Endothelial cell of umbilical vein (primary cell): ENCODE data around the gene PEX10. TPM values are rescaled to one million over a fixed set of nuclear protein-coding genes. Genes with fewer than 3 reads are reported as not detected.

Source experiments
- BruUV-seq: library from RNA; stranded (reverse); fragments of 400-500 nt; replicated peaks from 2 replicates; lab custom pipeline; 2021; lab: Mats Ljungman, UMichigan
- CTCF ChIA-PET: fragments of 300-600, 350-600 bp; sonication (Branson Sonifier 250); formaldehyde crosslinking; loops from one replicate; lab custom pipeline; 2021; ENCODE audit warnings: antibody characterized with exemption, inconsistent platforms; lab: Charles Lee
- POLR2A ChIA-PET: fragments of 300-600, 350-600 bp; sonication (Branson Sonifier 250); formaldehyde crosslinking; loops from one replicate; lab custom pipeline; 2021; ENCODE audit warnings: antibody characterized with exemption, inconsistent platforms; lab: Charles Lee
- DNase-seq: peaks from one replicate; pipeline ENCODE4 v3.0.0-alpha.2; 2011; ENCODE audit warnings: low read depth, low spot score
- FAIRE-seq: peaks from 2 replicates; lab custom pipeline; 2011; peaks lifted over from hg19 to GRCh38; lab: Jason Lieb, UNC
- H2AFZ ChIP-seq: 2 replicates; pipeline ENCODE4 v1.6.0; 2012; ENCODE audit warnings: low read depth, low read length, control low read depth, inconsistent platforms
- H3K27ac ChIP-seq: 2 replicates; pipeline ENCODE4 v1.5.1; 2011; ENCODE audit warnings: low read depth, mild to moderate bottlenecking, control low read depth, low read length, moderate library complexity; ENCODE audit not compliant: insufficient read depth
- H3K27me3 ChIP-seq, 2 experiments: 2 replicates each; pipeline versions ENCODE4 v1.6.0 to v1.6.1; 2011; ENCODE audit warnings: low read length in 2 of 2, mixed read lengths in 1 of 2; ENCODE audit not compliant: control insufficient read depth in 2 of 2, insufficient read depth in 2 of 2
- H3K36me3 ChIP-seq, 2 experiments: 2 replicates in 1 of 2; 3 replicates in 1 of 2; pipeline ENCODE4 v1.5.1; 2011; ENCODE audit warnings: low read length in 2 of 2, mild to moderate bottlenecking in 1 of 2, moderate library complexity in 1 of 2; ENCODE audit not compliant: control insufficient read depth in 2 of 2, insufficient read depth in 2 of 2; ENCODE audit errors: extremely low read depth in 1 of 2
- H3K4me1 ChIP-seq: 3 replicates; pipeline ENCODE4 v1.5.1; 2011; ENCODE audit warnings: mild to moderate bottlenecking, low read length; ENCODE audit not compliant: control insufficient read depth, insufficient read depth; ENCODE audit errors: extremely low read depth
- H3K4me2 ChIP-seq: 2 replicates; pipeline ENCODE4 v1.6.1; 2011; ENCODE audit warnings: low read length, control low read depth, mixed read lengths; ENCODE audit not compliant: insufficient read depth
- H3K4me3 ChIP-seq, 3 experiments: fragments of 200-600 bp in 1 of 3; sonication (generic), shearing (Covaris generic) in 1 of 3; replicated peaks in 1 of 3; 2 replicates each; pipeline ENCODE4 v1.5.1; 2011 to 2016; ENCODE audit warnings: control low read depth in 3 of 3, low read length in 3 of 3, mild to moderate bottlenecking in 2 of 3, inconsistent platforms in 1 of 3, low read depth in 1 of 3, moderate library complexity in 1 of 3; ENCODE audit not compliant: insufficient read depth in 1 of 3
- H3K79me2 ChIP-seq: 2 replicates; pipeline ENCODE4 v1.6.0; 2012; ENCODE audit warnings: low read length, inconsistent platforms; ENCODE audit not compliant: control insufficient read depth, insufficient read depth
- H3K9ac ChIP-seq: replicated peaks from 2 replicates; pipeline ENCODE3; 2011; ENCODE audit warnings: low read length, control low read depth; ENCODE audit not compliant: insufficient read depth; ENCODE audit errors: extremely low read depth
- H3K9me1 ChIP-seq: replicated peaks from 3 replicates; pipeline ENCODE4 v1.6.0; 2011; ENCODE audit warnings: mild to moderate bottlenecking, low read length; ENCODE audit not compliant: control insufficient read depth, insufficient read depth; ENCODE audit errors: extremely low read depth
- H3K9me3 ChIP-seq: replicated peaks from 2 replicates; pipeline ENCODE4 v1.5.1; 2012; ENCODE audit warnings: low read length, inconsistent platforms; ENCODE audit not compliant: control insufficient read depth, insufficient read depth
- H4K20me1 ChIP-seq: replicated peaks from 2 replicates; pipeline ENCODE3; 2011; ENCODE audit warnings: mild to moderate bottlenecking, low read length; ENCODE audit not compliant: control insufficient read depth, insufficient read depth; ENCODE audit errors: extremely low read depth
- CTCF ChIP-seq, 2 donors: IDR thresholded peaks; 1 replicate in 1 of 2; 2 replicates in 1 of 2; pipeline ENCODE4 v1.5.1; 2011; ENCODE audit warnings: low read length in 2 of 2, mild to moderate bottlenecking in 2 of 2, moderate library complexity in 2 of 2, control low read depth in 1 of 2, inconsistent platforms in 1 of 2, low read depth in 1 of 2; ENCODE audit not compliant: insufficient read depth in 1 of 2; ENCODE audit errors: extremely low read depth in 1 of 2
- EZH2 ChIP-seq: IDR thresholded peaks from 2 replicates; pipeline ENCODE4 v1.6.1; 2012; ENCODE audit warnings: borderline replicate concordance, low read depth, mild to moderate bottlenecking, moderate library complexity, low read length, inconsistent platforms; ENCODE audit not compliant: severe bottlenecking
- FOS ChIP-seq: IDR thresholded peaks from 2 replicates; pipeline ENCODE4 v1.6.1; 2011; ENCODE audit warnings: mild to moderate bottlenecking, low read length, moderate library complexity, borderline replicate concordance; ENCODE audit not compliant: insufficient read depth
- GATA2 ChIP-seq: IDR thresholded peaks from 2 replicates; pipeline ENCODE4 v1.7.0; 2011; ENCODE audit warnings: low read depth, mild to moderate bottlenecking, moderate library complexity, mixed read lengths, low read length; ENCODE audit not compliant: insufficient read length, insufficient read depth
- JUN ChIP-seq: IDR thresholded peaks from 2 replicates; pipeline ENCODE4 v1.6.1; 2011; ENCODE audit warnings: borderline replicate concordance, low read depth; ENCODE audit not compliant: insufficient read length, insufficient read depth
- MAX ChIP-seq: IDR thresholded peaks from 2 replicates; pipeline ENCODE4 v1.6.1; 2011; ENCODE audit not compliant: insufficient read depth, insufficient read length
- MYC ChIP-seq: IDR thresholded peaks from one replicate; pipeline ENCODE4 v1.6.1; 2011; ENCODE audit warnings: mild to moderate bottlenecking, low read depth, low read length
- POLR2A ChIP-seq: IDR thresholded peaks from 2 replicates; pipeline ENCODE4 v1.6.1; 2012; ENCODE audit warnings: low read depth, mild to moderate bottlenecking, control low read depth, low read length
- POLR2AphosphoS5 ChIP-seq: IDR thresholded peaks from 2 replicates; pipeline ENCODE4 v1.6.1; 2012; ENCODE audit warnings: low read depth, mild to moderate bottlenecking, control low read depth, low read length, moderate library complexity; ENCODE audit not compliant: insufficient read depth
- dilution Hi-C: fragments of 300-500 bp; cut with MboI; formaldehyde crosslinking; loops from one replicate; pipeline ENCODE4 v1.15.0; 2019; ENCODE audit warnings: low sequenced_read_pairs; ENCODE audit not compliant: extremely low pct_ligation_motif_present
- intact Hi-C: fragments of 100-400 bp; cut with micrococcal nuclease; formaldehyde crosslinking; loops from one replicate; pipeline ENCODE4 v1.10.0; 2022
- polyA plus RNA-seq, 4 experiments: library from polyadenylated mRNA; depleted of rRNA in 3 of 4; stranded (reverse) in 3 of 4; unstranded in 1 of 4; fragments of >200 nt; gene quantifications; 2 replicates each; pipeline versions ENCODE4 v1.2.1 to v1.2.3, GENCODE V29; 2011 to 2012; ENCODE audit warnings: missing spikeins in 1 of 4
- total RNA-seq: library from RNA; stranded (reverse); gene quantifications from 2 replicates; pipeline ENCODE4 v1.2.3, GENCODE V29; 2021

PEX10 gene
- total and polyA plus RNA-seq, 2 donors (not counting 3 experiments of a cell fraction or from before 2014, with no cell fraction given), result 25.1 to 26.7 TPM

- Histone ChIP-seq H2AFZ (no peak overlapping the region), H3K9me1 (no peaks in the 10 kb centered on the region), H3K4me1 (no peaks in the 10 kb centered on the region), H3K9ac (no peak overlapping the region), H4K20me1 (no peaks in the 10 kb centered on the region), H3K27me3 (no peaks in the 10 kb centered on the region), H3K9me3 (no peaks in the 10 kb centered on the region), H3K36me3 (no peaks in the 10 kb centered on the region), H3K79me2 (no peaks in the 10 kb centered on the region), H3K4me3 (no peak overlapping the region), H3K27ac (no peak overlapping the region), H3K4me2 (no peak overlapping the region)
- no peak for FAIRE-seq
- no TSS peak for BruUV-seq
- ChIA-PET CTCF (no interaction called here), POLR2A (no interaction called here)
- intact Hi-C loops, result no loop called here
- TF ChIP-seq CTCF (IDR thresholded peaks at IDR 0.05; ENCODE audit: extremely low read depth in 1 of 2, insufficient read depth in 1 of 2, low read depth in 1 of 2, low read length in 2 of 2), result no peak
- TF ChIP-seq JUN, result no peak
- TF ChIP-seq MYC, result no peak
- no peak for TF ChIP-seq POLR2AphosphoS5
- TF ChIP-seq MAX, result no peak
- TF ChIP-seq GATA2, result no peak
- no peak for TF ChIP-seq FOS
- no peak for TF ChIP-seq EZH2
- TF ChIP-seq POLR2A, result no peak
- dilution Hi-C loops, result no loop called here
- DNase-seq, result no peak
Observed at GRCh38 chr1:2458687-2459086, 46.3 kb upstream of the PEX10 start.
